Breast epithelium (tissue), 3 donors: Measurements from ENCODE around the gene TMEM45B.

Source experiments
- CTCF ChIP-seq, 3 donors: fragments of 450-650 bp; IDR thresholded peaks; one replicate each; pipeline ENCODE4 v1.5.1; 2016 to 2017; ENCODE audit warnings: antibody characterized with exemption in 3 of 3, mild to moderate bottlenecking in 3 of 3, moderate library complexity in 3 of 3
- POLR2AphosphoS5 ChIP-seq, 3 donors: sonication (generic); formaldehyde crosslinking; IDR thresholded peaks; one replicate each; pipeline ENCODE4 v1.6.1; 2017; ENCODE audit warnings: antibody characterized with exemption in 3 of 3

DNA sequence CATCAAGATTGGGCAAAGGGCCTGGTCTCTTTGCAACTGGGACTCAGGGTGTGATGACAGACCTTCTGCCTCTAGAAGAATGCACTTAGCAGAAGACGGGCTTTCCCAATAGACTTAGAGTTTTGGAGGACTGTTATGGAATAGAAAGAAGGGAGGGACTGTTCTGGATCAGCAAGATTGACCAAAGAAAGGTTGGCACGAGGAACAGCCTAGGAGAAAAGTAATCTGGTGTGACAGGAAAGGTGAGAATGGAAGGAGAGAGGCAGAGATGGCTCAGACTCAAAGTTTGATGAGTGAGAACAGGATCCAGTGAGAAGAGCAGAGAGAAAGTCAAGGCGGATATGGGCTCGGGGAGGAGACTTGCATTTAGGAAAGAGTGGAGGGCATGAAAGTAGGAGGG is 23.0 kb upstream of the TMEM45B start:
- TF ChIP-seq CTCF (IDR thresholded peaks at IDR 0.05) = no peak
- no peak for TF ChIP-seq POLR2AphosphoS5 (IDR thresholded peaks at IDR 0.05)
